ENCODE data around the gene TRMT61A.

TRMT61A gene

DNA sequence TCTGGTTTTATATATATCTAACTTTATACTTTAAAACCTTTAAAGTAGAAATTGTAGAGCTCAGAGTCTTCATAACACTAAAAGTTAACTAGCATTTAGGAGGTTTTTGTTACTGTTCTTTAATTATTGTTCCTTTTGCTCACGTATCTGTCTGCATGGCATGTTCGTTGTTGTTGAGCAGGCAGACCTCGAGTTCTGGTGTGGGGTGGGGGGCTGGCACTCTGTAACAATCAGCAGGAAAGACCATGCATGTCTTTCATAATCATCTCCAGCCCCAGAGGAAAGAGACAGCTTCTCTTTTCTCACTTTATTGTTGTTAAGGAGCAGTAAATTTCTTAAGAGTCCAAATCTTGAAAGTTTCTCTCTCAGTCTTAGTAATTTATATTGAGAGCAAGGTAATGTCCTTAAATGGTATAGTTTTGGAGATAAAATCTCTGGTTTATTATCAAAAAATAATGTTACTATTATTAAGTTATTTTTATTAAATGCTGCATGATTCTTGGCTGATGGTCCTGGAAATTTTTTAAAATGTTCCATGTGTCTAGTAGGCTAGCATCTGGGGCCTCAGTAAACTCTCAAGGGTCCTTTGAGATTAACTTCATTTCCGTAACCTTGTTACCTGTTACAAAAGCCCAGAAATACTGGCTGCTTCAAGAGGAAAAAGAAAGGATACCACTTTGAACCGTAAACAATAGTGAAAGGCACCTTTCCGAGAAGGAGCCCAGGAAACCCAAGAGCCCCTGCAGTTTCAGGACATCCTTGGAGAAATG lies 36.7 kb upstream of the TRMT61A start:
- no peak for DNase-seq (ENCODE audit: low read depth, low spot score)
- no peak overlapping the region for H3K4me3 ChIP-seq
- TF ChIP-seq FOXP2 (optimal IDR thresholded peaks at IDR 0.05; ENCODE audit: control extremely low read depth, extremely low read length, insufficient read depth): no peak
- H3K9ac ChIP-seq (ENCODE audit: insufficient read length): peak overlapping the region; percentile 32
- H3K36me3 ChIP-seq (ENCODE audit: insufficient read depth, low read length): peaks cover 70% of the 10 kb centered on the region
- H3K9me3 ChIP-seq (ENCODE audit: low read depth, low read length): no peaks in the 10 kb centered on the region
- peak overlapping the region; percentile 27; the same call in 1 of the 2 replicates for H3K27ac ChIP-seq

DNA sequence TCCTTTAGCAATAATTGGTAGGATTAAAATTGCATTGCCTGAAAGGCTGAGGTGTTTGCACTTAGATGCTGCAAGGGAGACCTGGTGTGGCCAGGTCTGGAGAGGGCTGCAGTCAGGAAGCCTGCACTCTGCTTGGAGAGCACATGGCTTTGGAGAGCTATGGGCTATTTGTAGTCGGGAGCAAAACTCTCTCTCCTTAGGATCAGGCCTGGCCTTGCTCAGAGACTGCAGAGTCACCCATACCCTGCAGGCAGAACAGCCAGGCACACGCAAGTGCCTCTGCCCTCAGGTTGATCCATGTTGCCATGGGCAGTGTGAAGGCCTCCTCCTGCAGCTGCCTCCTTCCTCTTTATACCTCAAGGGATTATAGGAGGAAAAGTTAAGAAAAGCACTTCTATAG lies 33.1 kb upstream of the TRMT61A start:
- peak overlapping the region; percentile 59 for H3K27ac ChIP-seq
- H3K9me3 ChIP-seq (ENCODE audit: low read depth, low read length): no peaks in the 10 kb centered on the region
- H3K9ac ChIP-seq (ENCODE audit: insufficient read length): no peak overlapping the region
- TF ChIP-seq FOXP2 (optimal IDR thresholded peaks at IDR 0.05; ENCODE audit: control extremely low read depth, extremely low read length, insufficient read depth) (no peak), POLR2AphosphoS5 (IDR thresholded peaks at IDR 0.05; ENCODE audit: borderline replicate concordance, low read depth, low read length) (no peak), EZH2 (IDR thresholded peaks at IDR 0.05) (no peak)
- DNase-seq (ENCODE audit: low read depth, low spot score): no peak
- H3K4me3 ChIP-seq: no peak overlapping the region
- peaks cover 60% of the 10 kb centered on the region for H3K36me3 ChIP-seq (ENCODE audit: insufficient read depth, low read length)

DNA sequence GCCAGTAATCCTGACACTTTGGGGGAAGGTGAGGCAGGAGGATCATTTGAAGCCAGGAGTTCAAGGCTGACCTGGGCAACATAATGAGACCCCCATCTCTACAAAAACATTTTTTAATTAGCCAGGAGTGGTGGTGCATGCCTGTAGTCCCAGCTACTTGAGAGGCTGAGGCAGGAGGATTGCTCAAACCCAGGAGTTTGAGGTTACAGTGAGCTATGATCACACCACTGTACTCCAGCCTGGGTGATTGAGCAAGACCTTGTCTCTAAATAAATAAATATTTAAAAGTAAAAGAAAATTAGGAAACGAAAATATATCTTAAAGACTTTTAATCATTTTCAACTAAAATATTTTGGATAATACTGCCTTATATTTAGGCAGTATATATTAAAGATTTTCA lies 32.2 kb upstream of the TRMT61A start:
- H3K27ac ChIP-seq: 0 out of 2 replicates have a peak overlapping the region, but pooled peaks have one; percentile 32
- H3K36me3 ChIP-seq (ENCODE audit: insufficient read depth, low read length): peaks cover 63% of the 10 kb centered on the region
- no peak overlapping the region for H3K9ac ChIP-seq (ENCODE audit: insufficient read length)
- TF ChIP-seq EZH2 (IDR thresholded peaks at IDR 0.05) (no peak), FOXP2 (optimal IDR thresholded peaks at IDR 0.05; ENCODE audit: control extremely low read depth, extremely low read length, insufficient read depth) (no peak), POLR2AphosphoS5 (IDR thresholded peaks at IDR 0.05; ENCODE audit: borderline replicate concordance, low read depth, low read length) (no peak)
- no peak for DNase-seq (ENCODE audit: low read depth, low spot score)
- no peaks in the 10 kb centered on the region for H3K9me3 ChIP-seq (ENCODE audit: low read depth, low read length)
- no peak overlapping the region for H3K4me3 ChIP-seq

DNA sequence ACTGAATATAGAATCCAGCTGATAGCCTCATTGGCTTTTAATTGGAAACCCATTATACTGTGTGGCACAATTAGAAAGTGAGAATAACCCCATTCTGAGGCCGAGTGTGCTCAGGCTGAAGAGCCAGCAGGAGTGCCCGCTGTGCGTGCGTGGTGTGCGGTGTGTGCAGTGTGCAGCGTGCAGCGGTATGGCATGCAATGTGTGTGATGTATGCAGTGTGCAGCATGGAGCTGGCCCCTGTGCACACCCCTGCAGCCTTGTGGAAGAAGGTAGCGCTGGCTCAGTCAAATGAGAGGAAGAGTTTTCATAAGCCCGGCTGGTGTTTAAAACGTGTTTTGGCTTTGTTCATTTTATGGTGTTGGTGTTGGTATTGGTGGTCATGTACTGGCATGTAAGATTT lies 29.3 kb upstream of the TRMT61A start:
- Histone ChIP-seq H3K9me3 (ENCODE audit: low read depth, low read length) (no peaks in the 10 kb centered on the region), H3K36me3 (ENCODE audit: insufficient read depth, low read length) (peaks cover 66% of the 10 kb centered on the region), H3K4me3 (no peak overlapping the region), H3K9ac (ENCODE audit: insufficient read length) (no peak overlapping the region), H3K27ac (no peak overlapping the region)
- TF ChIP-seq EZH2 (IDR thresholded peaks at IDR 0.05) (no peak), POLR2AphosphoS5 (IDR thresholded peaks at IDR 0.05; ENCODE audit: borderline replicate concordance, low read depth, low read length) (no peak), FOXP2 (optimal IDR thresholded peaks at IDR 0.05; ENCODE audit: control extremely low read depth, extremely low read length, insufficient read depth) (no peak)
- DNase-seq (ENCODE audit: low read depth, low spot score): no peak

DNA sequence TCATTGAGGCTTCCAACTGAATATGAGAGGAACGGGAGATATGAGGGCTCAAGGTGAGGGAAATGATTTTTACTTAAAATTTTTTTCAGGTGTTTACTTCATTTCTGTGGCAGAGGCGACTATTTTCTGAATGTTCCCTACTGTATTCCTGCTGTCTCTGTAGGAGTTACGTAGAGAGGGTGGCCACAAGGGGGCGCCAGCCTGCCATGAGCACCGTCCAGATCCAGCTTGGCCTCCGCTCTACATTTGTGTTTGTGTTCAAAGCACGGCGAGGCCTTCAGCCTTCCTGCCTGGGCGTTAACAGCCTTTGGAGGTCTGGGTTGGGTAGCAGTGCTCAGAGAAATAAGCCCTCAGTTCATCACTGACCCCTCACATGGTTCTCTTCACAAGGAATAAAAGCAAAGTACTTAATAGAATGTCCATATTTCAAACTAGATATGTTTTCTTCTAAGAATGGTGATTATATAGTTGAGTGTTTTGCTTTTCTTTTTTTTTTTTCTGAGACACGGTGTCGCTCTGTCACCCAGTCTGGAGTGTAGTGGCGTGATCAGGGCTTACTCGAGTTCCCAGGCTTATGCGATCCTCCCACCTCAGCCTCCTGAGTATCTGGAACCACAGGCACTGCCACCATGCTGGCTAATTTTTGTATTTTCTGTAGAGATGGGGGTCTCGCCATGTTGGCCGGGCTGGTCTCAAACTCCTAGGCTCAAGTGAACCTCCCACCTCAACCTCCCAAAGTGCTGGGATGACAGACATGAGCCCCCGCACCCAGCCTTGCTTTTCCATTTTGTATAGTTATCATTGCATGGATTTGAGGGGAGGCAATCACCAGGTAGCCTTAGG lies 28.6 kb upstream of the TRMT61A start:
- Histone ChIP-seq H3K4me3 (no peak overlapping the region), H3K9ac (ENCODE audit: insufficient read length) (peak overlapping the region; percentile 64), H3K36me3 (ENCODE audit: insufficient read depth, low read length) (peaks cover 67% of the 10 kb centered on the region), H3K27ac (peak overlapping the region; percentile 52; the same call in 1 of the 2 replicates), H3K9me3 (ENCODE audit: low read depth, low read length) (no peaks in the 10 kb centered on the region)
- TF ChIP-seq EZH2 (IDR thresholded peaks at IDR 0.05) (no peak), POLR2AphosphoS5 (IDR thresholded peaks at IDR 0.05; ENCODE audit: borderline replicate concordance, low read depth, low read length) (no peak), FOXP2 (optimal IDR thresholded peaks at IDR 0.05; ENCODE audit: control extremely low read depth, extremely low read length, insufficient read depth) (no peak)
- DNase-seq (ENCODE audit: low read depth, low spot score): peak; percentile 42

DNA sequence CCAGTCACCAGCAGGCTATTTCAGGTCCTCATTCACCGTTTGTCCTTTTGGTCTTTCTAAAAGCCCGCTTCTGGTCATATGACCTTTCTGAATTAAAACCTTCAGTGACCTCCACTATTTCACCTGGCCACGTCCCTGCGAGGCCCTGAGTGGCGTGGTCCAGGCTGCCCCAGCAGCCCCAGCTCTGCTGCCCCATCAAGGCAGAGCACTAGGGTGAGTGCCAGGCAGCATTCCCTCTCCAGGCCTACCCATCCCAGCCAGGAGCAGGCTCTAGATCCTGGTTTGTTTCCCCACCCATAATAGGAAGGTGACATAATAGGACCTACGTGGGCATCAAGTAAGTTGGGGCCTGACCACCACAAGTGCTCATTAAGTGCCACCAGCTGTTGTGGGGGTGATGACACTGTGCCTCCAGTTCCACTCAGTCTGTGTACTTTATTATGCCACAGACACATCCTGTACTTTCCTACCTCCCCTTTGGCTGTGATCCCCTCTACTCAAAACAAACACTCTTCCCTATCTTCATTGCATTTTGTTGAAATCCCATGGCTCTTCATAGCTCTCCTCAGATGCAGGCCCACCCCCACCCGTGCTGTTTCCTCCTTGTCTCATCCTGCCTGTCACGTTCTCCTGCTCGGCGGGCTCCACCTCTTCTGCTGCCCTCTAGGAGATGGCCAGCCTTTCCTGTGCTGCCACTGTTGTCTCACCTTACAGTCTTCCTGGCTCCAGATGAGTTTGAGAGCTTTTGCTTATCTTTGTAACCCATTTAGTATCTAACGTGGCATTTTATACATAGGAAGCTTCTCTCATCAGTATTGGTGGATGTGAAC lies 27.7 kb upstream of the TRMT61A start:
- no peak for TF ChIP-seq POLR2AphosphoS5 (IDR thresholded peaks at IDR 0.05; ENCODE audit: borderline replicate concordance, low read depth, low read length)
- no peak for DNase-seq (ENCODE audit: low read depth, low spot score)
- Histone ChIP-seq H3K36me3 (ENCODE audit: insufficient read depth, low read length) (peaks cover 62% of the 10 kb centered on the region), H3K9me3 (ENCODE audit: low read depth, low read length) (no peaks in the 10 kb centered on the region), H3K9ac (ENCODE audit: insufficient read length) (no peak overlapping the region), H3K27ac (no peak overlapping the region), H3K4me3 (no peak overlapping the region)

DNA sequence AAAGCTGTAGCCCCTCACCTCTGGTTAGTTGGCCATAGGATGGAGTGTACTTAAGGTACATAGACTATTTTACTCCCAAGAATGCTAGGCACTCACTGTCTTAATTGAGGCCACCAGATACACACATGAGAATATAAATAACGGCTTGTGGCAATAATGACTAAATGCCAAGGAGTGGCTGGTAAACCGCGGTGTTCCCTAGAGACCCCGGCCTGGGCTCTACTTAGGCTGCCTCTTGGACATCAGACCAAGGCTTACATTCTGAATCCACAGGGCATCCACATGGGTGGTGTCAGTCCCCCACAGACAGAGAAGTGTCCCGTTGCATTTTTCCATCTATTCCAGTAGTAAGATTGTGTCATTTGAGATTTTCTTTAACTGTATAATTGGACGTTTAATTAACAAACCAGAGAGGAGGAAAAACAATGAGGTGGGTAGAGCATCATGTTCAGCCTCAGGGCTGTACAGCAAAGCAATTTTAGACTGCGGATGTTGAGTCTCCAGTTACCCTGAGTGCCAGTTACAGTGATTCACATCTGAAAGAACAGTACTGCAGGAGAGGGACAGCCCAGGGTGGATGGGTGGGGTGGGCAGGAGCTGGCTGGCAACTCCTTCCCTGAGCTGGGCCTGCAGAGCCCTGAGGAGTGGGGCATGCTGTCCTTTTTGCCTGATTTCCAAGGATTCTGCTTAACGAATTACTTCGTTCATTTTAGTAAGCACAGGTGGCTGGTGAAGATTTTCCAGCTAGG lies 26.9 kb upstream of the TRMT61A start:
- Histone ChIP-seq H3K36me3 (ENCODE audit: insufficient read depth, low read length) (peaks cover 62% of the 10 kb centered on the region), H3K9me3 (ENCODE audit: low read depth, low read length) (no peaks in the 10 kb centered on the region), H3K4me3 (no peak overlapping the region), H3K27ac (no peak overlapping the region), H3K9ac (ENCODE audit: insufficient read length) (no peak overlapping the region)
- TF ChIP-seq POLR2AphosphoS5 (IDR thresholded peaks at IDR 0.05; ENCODE audit: borderline replicate concordance, low read depth, low read length): no peak
- no peak for TF ChIP-seq EZH2 (IDR thresholded peaks at IDR 0.05)
- no peak for TF ChIP-seq FOXP2 (optimal IDR thresholded peaks at IDR 0.05; ENCODE audit: control extremely low read depth, extremely low read length, insufficient read depth)
- DNase-seq (ENCODE audit: low read depth, low spot score): no peak

Measured in SK-N-MC (cell line).